NCI-H2196 (cell line): ENCODE measurements around the gene ATP9B.

ENCODE experiments used
- DNase-seq: peaks from one replicate; lab custom pipeline; 2025; ENCODE audit not compliant: unreplicated experiment; lab: John Stamatoyannopoulos, UW

ATP9B gene

GRCh38 chr18:79378536-79379250 lies 309.5 kb downstream of the ATP9B start:
- peak; percentile 65 for DNase-seq

GRCh38 chr18:79379251-79379905 lies 310.2 kb downstream of the ATP9B start:
- no peak for DNase-seq

DNA sequence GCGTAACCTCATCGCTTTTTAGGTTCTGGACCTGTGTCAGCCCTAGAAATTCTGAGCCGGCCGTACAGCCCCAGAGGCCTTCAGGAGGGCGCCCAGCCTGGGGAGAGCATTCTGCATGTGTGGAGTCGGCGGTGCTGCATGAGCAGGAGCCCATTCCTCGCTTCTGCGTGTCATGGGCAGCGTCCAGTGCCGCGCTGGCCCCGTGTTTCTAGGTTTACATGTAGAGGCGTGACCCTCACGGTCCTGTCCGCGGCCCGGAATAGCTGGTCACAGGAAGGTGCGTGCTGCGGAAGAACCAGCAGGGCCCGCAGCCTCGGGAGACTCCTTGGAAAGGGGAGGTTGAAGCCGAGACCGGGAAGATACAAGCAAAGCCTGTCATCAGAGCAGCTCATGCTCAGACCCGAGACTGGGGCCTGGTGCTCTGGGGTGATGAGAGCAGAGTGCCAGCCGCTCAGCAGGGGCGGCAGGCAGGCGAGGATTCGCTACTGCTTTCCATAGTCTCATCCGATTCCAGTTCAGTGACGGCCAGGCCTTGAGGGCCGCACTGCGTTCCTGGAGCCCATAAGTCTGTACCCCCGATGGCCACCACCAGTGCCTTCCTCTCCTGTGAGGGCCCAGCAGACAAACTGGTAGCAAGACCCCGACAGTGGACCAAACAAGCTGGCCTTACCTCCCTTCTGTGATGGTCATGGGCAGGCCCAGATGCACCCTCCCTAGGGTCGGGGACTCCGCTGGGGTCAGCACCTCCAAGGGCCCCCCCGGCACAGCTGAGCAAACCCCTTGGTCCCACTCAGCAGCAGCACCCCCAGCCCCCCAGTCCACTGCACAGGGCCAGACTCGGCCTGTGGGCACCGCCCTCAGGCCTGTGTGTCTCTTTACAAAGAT lies 311.0 kb downstream of the ATP9B start:
- no peak for DNase-seq

DNA sequence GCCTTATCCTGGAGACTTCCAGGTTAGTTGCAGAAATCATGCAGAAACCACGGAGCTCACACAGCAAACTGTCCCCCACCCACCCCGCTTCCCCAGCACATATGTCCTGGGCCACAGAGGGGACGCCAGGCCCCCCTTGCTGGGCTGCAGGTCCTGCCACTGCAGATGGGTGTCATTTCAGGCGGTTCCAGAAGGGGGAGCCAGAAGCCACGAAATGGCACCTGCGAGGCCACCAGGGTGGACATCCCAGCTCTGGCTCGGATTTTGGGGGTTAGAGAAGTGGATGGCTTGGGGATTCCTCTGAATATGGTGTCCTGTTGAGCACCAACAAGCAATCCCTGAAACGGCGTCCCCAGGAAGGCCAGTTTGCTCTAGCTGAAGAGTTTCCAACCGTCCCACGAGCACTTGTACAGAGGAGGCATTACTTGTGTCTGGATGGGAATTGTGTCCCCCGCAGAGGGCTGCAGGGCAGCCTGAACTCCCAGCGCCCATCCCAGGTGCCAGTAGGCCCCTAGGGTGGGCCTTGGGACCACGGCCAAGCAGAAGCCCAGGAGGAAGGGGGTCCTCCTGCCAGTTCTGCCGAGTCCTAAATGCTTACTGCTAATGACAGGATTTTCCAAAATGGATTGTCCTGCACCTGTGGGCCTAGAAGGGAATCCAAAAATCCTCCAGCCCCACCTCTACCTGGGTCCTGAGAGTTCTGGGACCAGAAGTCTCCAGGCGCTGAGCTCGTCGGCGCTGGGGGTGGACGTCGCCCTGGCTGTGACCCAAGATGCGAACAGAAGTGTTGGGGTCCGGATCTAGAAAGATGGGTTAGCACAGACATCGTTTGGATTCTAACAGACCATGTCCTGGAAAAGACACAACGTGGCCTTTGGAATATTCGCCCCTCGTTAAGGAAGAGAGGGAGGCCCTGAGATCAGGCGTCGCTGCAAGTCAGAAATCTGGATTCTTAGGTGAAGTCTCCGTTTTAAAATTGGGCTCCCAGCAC lies 311.9 kb downstream of the ATP9B start:
- DNase-seq = peak; percentile 62

GRCh38 chr18:79381811-79382311 lies 312.7 kb downstream of the ATP9B start:
- no peak for DNase-seq

- DNase-seq = no peak
Observed at GRCh38 chr18:79382681-79383387, 313.6 kb downstream of the ATP9B start.

DNA sequence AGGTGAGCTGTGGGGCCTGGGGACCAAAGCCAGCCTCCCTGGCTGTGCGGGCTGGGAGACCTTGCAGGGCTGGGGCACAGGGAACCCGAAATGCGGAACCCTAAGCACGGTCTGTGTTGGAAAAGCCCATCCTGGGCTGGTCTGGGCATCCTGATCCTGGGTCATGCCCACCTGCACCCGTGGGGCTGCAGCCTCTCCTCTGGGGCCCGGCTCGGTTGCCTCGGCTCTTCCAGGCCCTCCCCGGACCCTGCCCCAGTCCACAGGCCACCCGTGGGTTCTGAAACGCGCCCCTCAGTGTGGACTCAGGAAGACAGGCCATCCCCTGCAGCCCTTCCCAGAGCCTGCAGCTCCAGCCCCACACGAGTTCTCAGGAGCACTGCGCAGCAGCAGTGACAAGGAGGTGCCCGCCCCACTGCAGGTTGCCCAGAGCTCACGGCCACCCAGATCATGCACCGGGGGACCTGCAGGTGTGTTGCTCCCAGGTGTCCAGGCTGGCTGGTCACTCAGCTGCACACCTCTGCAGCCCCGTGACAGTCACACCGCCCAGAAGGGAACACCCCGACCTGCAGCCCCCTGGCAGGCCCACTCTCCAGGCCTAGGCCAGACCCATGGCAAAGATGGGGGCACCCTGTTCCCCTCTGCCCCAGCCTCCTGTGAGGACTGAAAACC lies 314.3 kb downstream of the ATP9B start:
- DNase-seq = no peak

DNA sequence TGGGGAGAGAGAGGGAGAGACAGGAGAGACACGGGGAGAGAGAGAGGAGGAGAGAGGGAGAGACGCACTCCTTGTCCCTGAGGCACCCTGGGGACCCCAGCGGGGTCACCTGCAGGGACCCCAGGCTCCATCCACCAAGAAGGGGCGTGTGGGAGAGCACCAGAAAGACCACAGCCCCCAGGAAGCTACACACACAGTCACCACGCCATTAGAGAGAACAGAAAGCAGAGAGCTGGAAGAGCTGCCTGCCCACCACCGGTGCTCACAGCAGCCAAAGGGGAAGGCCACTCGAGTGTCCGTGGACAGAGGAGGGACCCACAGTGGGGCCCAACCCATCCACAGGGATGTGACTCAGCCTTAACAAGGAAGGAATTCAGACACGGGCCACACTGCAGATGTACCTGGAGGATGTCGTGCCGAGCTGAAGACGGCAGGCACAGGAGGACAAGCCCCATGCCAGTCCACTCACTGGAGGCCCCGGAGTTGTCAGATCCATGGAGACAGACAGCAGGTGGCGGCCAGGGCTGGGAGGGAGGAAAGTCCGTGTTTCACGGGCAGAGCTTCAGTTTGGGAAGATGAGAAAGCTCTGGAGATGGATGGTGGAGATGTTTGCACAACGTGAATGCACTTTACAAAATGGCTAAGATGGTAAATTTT lies 315.1 kb downstream of the ATP9B start:
- DNase-seq = no peak

DNA sequence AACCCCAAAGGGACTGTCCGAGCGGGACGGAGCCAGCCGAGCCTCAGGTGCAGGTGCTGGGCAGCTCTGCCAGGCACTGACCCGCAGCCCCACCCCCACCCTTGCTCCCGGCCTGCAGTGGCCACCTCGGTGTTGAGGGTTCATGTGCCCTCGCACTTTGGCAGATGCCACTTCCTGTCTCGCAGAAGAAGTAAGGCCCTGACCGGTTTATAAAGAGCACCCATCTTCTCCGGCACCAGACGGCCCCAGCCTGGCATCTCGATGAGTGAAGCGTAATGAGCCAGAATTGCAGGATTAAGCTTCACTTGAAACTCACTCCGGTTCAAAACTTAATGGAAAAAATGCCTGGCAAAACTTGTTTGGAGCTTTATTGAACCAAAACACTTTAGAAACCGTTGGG lies 315.6 kb downstream of the ATP9B start:
- DNase-seq = no peak

GRCh38 chr18:79385326-79385707 lies 316.1 kb downstream of the ATP9B start:
- no peak for DNase-seq

- DNase-seq = no peak
Observed at GRCh38 chr18:79385708-79386341, 316.6 kb downstream of the ATP9B start.

- no peak for DNase-seq
Observed at GRCh38 chr18:79386547-79386946, 317.4 kb downstream of the ATP9B start.

DNA sequence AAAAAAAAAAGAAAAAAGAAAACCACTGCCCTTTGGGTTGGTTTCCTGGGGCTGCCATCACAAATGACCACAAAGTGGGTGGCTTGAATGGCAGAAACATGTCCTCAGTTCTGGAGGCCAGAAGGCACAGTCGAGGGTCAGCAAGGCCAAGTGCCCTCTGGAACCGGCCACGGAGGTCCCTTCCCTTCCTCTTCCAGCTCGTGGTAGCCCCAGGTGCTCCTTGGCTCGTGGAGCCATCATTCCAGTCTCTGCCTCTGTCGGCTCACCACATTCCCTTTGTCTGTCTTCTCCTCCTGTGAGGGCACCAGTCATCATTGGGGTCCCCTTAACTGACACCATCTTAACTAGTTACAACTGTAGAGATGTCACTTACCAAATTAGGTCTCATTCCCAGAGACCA lies 318.0 kb downstream of the ATP9B start:
- no peak for DNase-seq

- no peak for DNase-seq
Observed at GRCh38 chr18:79387615-79388014, 318.4 kb downstream of the ATP9B start.

DNA sequence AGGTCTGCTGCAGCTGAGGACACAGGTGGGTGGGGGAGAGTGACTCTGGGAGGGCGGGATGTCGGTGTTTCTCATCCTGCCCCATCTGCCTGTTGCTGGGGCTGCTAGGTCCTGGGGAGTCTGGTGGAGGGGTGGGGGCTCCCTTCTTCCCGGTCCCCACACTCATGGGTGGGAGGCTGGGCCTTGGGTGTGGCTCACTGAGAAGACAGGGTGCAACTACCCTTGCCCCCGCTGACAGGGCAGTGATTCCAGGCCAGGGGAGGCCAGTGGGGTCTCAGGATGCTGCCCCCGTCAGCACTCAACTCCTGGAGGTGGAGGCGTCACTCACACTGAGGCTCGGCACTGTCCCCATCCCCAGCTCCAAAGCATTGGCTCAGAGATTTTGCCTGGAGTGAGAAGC lies 318.8 kb downstream of the ATP9B start:
- no peak for DNase-seq

DNA sequence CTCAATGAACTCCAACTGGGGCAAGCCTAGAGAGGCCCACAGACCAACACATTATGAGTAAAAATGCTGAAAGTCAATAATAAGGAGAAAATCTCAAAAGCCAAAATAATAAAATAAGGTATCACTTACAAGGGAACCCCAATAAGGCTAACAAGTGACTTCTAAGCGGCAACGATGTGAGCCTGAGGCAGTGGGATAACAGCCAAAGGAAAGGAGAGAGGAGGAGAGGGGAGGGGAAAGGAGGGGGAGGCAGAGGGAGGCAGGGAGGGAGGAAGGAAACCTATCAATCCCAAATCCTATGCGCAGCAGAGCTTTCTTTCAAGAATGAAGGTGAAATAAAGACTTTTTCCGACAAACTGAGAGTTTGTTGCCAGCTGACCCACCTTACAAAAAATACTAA lies 320.5 kb downstream of the ATP9B start:
- no peak for DNase-seq

GRCh38 chr18:79392226-79392625 lies 323.0 kb downstream of the ATP9B start:
- no peak for DNase-seq

DNA sequence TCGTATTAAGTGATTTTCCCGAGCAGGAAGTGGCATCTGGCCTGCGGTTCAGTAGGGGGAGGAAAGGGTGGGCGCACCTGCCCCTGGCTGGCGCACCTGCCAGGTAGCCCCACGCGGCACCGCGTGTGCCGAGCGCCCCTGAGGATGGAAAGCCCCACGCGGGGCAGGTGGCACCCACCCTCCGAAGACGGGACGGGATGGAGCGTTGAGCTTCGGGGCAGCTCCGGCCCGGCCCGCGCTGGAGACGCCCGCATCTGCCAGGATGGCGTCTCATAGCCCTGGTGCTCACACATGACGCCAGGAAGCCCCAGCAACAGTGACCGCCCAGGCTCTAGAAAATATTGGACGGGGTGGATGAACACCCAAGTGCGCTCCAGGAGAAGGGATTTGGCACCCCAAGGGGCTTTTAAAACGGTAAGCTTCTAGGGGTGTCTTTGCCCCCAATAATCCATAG lies 324.0 kb downstream of the ATP9B start:
- DNase-seq = peak; percentile 57
